HL-60 (cell line): ENCODE measurements around the gene ST7.

Experiments
- GABPA ChIP-seq: IDR thresholded peaks from 2 replicates; pipeline ENCODE4 v1.6.1; 2012; ENCODE audit warnings: low read depth
- TF ChIP-seq, protein P1 (sequence below): IDR thresholded peaks from one replicate; pipeline ENCODE4 v1.5.1; 2011; ENCODE audit warnings: low read length, control low read depth, inconsistent platforms; ENCODE audit not compliant: insufficient read depth
- TF ChIP-seq, protein P2 (sequence below): IDR thresholded peaks from 2 replicates; pipeline ENCODE4 v1.6.1; 2012; ENCODE audit warnings: low read depth; ENCODE audit not compliant: insufficient replicate concordance

DNA sequence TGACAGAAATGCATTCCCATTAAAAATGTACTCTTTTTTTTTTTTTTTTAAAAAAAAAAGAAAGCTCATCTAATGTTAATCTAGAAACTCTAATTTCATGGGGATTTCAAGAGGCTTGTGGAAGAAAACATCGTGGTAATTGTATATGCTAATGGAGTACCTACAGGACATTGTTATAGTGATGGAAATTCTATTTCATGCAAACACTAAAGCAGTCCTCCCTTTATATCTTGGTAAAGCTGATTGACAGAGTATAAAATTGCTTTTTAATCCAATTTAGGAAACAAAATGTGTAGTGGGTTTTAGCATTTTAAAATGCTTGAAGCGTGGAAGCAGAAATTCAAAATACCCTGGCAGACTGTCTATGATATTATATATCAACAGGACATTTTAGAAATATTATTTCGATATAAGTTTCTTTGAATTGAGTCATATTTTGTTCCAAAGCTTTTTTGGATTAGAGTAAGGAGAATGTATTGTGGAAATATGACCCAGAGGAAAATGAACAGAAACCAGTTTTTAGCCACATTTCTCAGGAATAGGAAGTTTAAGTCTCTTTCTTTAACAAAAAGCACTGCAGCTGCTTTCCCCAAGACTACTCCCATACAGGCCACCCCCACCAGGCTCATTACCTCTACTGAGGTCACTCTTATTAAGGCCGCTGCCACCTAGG is 247.6 kb downstream of the ST7 start:
- TF ChIP-seq, protein P1, sequence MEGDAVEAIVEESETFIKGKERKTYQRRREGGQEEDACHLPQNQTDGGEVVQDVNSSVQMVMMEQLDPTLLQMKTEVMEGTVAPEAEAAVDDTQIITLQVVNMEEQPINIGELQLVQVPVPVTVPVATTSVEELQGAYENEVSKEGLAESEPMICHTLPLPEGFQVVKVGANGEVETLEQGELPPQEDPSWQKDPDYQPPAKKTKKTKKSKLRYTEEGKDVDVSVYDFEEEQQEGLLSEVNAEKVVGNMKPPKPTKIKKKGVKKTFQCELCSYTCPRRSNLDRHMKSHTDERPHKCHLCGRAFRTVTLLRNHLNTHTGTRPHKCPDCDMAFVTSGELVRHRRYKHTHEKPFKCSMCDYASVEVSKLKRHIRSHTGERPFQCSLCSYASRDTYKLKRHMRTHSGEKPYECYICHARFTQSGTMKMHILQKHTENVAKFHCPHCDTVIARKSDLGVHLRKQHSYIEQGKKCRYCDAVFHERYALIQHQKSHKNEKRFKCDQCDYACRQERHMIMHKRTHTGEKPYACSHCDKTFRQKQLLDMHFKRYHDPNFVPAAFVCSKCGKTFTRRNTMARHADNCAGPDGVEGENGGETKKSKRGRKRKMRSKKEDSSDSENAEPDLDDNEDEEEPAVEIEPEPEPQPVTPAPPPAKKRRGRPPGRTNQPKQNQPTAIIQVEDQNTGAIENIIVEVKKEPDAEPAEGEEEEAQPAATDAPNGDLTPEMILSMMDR, result no peak
- TF ChIP-seq, protein P2, sequence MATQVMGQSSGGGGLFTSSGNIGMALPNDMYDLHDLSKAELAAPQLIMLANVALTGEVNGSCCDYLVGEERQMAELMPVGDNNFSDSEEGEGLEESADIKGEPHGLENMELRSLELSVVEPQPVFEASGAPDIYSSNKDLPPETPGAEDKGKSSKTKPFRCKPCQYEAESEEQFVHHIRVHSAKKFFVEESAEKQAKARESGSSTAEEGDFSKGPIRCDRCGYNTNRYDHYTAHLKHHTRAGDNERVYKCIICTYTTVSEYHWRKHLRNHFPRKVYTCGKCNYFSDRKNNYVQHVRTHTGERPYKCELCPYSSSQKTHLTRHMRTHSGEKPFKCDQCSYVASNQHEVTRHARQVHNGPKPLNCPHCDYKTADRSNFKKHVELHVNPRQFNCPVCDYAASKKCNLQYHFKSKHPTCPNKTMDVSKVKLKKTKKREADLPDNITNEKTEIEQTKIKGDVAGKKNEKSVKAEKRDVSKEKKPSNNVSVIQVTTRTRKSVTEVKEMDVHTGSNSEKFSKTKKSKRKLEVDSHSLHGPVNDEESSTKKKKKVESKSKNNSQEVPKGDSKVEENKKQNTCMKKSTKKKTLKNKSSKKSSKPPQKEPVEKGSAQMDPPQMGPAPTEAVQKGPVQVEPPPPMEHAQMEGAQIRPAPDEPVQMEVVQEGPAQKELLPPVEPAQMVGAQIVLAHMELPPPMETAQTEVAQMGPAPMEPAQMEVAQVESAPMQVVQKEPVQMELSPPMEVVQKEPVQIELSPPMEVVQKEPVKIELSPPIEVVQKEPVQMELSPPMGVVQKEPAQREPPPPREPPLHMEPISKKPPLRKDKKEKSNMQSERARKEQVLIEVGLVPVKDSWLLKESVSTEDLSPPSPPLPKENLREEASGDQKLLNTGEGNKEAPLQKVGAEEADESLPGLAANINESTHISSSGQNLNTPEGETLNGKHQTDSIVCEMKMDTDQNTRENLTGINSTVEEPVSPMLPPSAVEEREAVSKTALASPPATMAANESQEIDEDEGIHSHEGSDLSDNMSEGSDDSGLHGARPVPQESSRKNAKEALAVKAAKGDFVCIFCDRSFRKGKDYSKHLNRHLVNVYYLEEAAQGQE, result no peak
- TF ChIP-seq GABPA, result no peak
